Sigmoid colon (tissue), 7 donors: Measurements from ENCODE around the gene LGMN. TPM values are rescaled to one million over a fixed set of nuclear protein-coding genes. Genes with fewer than 3 reads are reported as not detected.

ENCODE experiments used
- DNase-seq: peaks from one replicate; pipeline ENCODE4 v3.0.0-alpha.2; 2019
- H3K27ac ChIP-seq, 4 donors: fragments of 200-600 bp; sonication (generic); one replicate each; pipeline ENCODE4 v1.5.1; 2016 to 2019; ENCODE audit warnings: mild to moderate bottlenecking in 1 of 4
- H3K27me3 ChIP-seq, 3 donors: fragments of 200-600 bp; sonication (generic); one replicate each; pipeline ENCODE4 v1.5.1; 2019; ENCODE audit warnings: mild to moderate bottlenecking in 1 of 3
- H3K36me3 ChIP-seq, 4 donors: fragments of 200-600 bp; sonication (generic); one replicate each; pipeline ENCODE4 v1.5.1; 2016 to 2019
- H3K4me1 ChIP-seq, 4 donors: fragments of 200-600 bp; sonication (generic); one replicate each; pipeline ENCODE4 v1.5.1; 2017 to 2019
- H3K4me3 ChIP-seq, 4 donors: fragments of 200-600 bp; sonication (generic); one replicate each; pipeline ENCODE4 v1.5.1; 2017 to 2019; ENCODE audit warnings: mild to moderate bottlenecking in 2 of 4, moderate library complexity in 1 of 4
- H3K9me3 ChIP-seq, 4 donors: fragments of 200-600 bp in 3 of 4; sonication (generic) in 3 of 4; one replicate each; pipeline versions ENCODE4 v1.5.1 to v1.6.1; 2013 to 2019
- CTCF ChIP-seq, 4 experiments: fragments of 450-650 bp in 3 of 4; fragments of 200-600 bp in 1 of 4; IDR thresholded peaks; one replicate each; pipeline ENCODE4 v1.5.1; 2016 to 2019; ENCODE audit warnings: antibody characterized with exemption in 4 of 4, mild to moderate bottlenecking in 3 of 4, moderate library complexity in 2 of 4
- EP300 ChIP-seq, 4 donors: sonication (generic); formaldehyde crosslinking; IDR thresholded peaks; one replicate each; pipeline ENCODE4 v1.6.1; 2017; ENCODE audit warnings: antibody characterized with exemption in 4 of 4
- POLR2A ChIP-seq, 2 donors: fragments of 450-650 bp; IDR thresholded peaks; one replicate each; pipeline ENCODE4 v1.6.1; 2016; ENCODE audit warnings: antibody characterized with exemption in 2 of 2, mild to moderate bottlenecking in 2 of 2, moderate library complexity in 2 of 2
- POLR2AphosphoS5 ChIP-seq, 4 donors: sonication (generic); formaldehyde crosslinking; IDR thresholded peaks; one replicate each; pipeline ENCODE4 v1.6.1; 2017; ENCODE audit warnings: antibody characterized with exemption in 4 of 4
- whole genome bisulfite sequencing, 2 donors: extraction: QIAGEN DNeasy Blood & Tissue Kit; methylation state at CpG; one replicate each; pipeline ENCODE4 v1.1.7; 2013; 5-methylcytosine and 5-hydroxymethylcytosine counted together
- intact Hi-C: fragments of 100-400 bp; cut with DNase I; formaldehyde crosslinking; loops from one replicate; pipeline ENCODE4 v1.15.1; 2023
- polyA plus RNA-seq, 3 donors: library from polyadenylated mRNA; stranded (reverse); fragments of 200-250 nt; gene quantifications; one replicate each; pipeline ENCODE4 v1.2.3, GENCODE V29; 2013
- total RNA-seq, 4 donors: library from RNA; depleted of rRNA; stranded (reverse); fragments of >200 nt; gene quantifications; one replicate each; pipeline ENCODE4 v1.1.0, GENCODE V29; 2016
- donor health status: healthy with polysubstance abuse.
- donor health status: Bipolar disorder and iron deficiency.
- donor health status: healthy.

Gene LGMN
- total and polyA plus RNA-seq, 7 donors = 35.4 to 361 (median 74.1) TPM

GRCh38 chr14:92709340-92710000, 39.0 kb downstream of the LGMN start:
- intact Hi-C loops = no loop called here
- Histone ChIP-seq H3K4me3 (no peak overlapping the region), H3K36me3 (peaks cover 24 to 88% (median 40%) of the 10 kb centered on the region in 4 donors), H3K9me3 (no peaks in the 10 kb centered on the region), H3K4me1 (no peaks in the 10 kb centered on the region), H3K27ac (no peak overlapping the region), H3K27me3 (no peaks in the 10 kb centered on the region)
- no peak for TF ChIP-seq POLR2AphosphoS5 (IDR thresholded peaks at IDR 0.05)
- no peak for TF ChIP-seq POLR2A (IDR thresholded peaks at IDR 0.05)
- TF ChIP-seq CTCF (IDR thresholded peaks at IDR 0.05) = no peak
- no peak for TF ChIP-seq EP300 (IDR thresholded peaks at IDR 0.05)
- DNase-seq = no peak
- 85 to 92% methylated on average over 13 of the region's 13 CpGs for WGBS, 2 donors

GRCh38 chr14:92706386-92706785, 42.0 kb downstream of the LGMN start:
- H3K4me1 ChIP-seq = no peaks in the 10 kb centered on the region
- intact Hi-C loops = no loop called here
- TF ChIP-seq POLR2AphosphoS5 (IDR thresholded peaks at IDR 0.05) (no peak), POLR2A (IDR thresholded peaks at IDR 0.05) (no peak), CTCF (IDR thresholded peaks at IDR 0.05) (no peak), EP300 (IDR thresholded peaks at IDR 0.05) (no peak)
- H3K27ac ChIP-seq = no peak overlapping the region
- peaks cover 26 to 81% (median 39%) of the 10 kb centered on the region in 4 donors for H3K36me3 ChIP-seq
- H3K9me3 ChIP-seq = no peaks in the 10 kb centered on the region
- 93 to 96% methylated on average over 15 of the region's 15 CpGs for WGBS, 2 donors
- no peak overlapping the region for H3K4me3 ChIP-seq
- H3K27me3 ChIP-seq = no peaks in the 10 kb centered on the region
- no peak for DNase-seq

GRCh38 chr14:92704821-92705220, 43.6 kb downstream of the LGMN start:
- Histone ChIP-seq H3K9me3 (no peaks in the 10 kb centered on the region), H3K4me1 (no peaks in the 10 kb centered on the region), H3K36me3 (peaks cover 12 to 65% (median 23%) of the 10 kb centered on the region in 4 donors), H3K27me3 (no peaks in the 10 kb centered on the region), H3K4me3 (no peak overlapping the region), H3K27ac (peak overlapping the region in 1 of 4 donors; percentile 2)
- intact Hi-C loops = no loop called here
- 91% methylated on average over 11 of the region's 11 CpGs for WGBS, 2 donors
- DNase-seq = no peak
- no peak for TF ChIP-seq POLR2AphosphoS5 (IDR thresholded peaks at IDR 0.05)
- no peak for TF ChIP-seq POLR2A (IDR thresholded peaks at IDR 0.05)
- TF ChIP-seq CTCF (IDR thresholded peaks at IDR 0.05) = no peak
- TF ChIP-seq EP300 (IDR thresholded peaks at IDR 0.05) = no peak

GRCh38 chr14:92704036-92704804, 44.2 kb downstream of the LGMN start:
- Histone ChIP-seq H3K36me3 (peaks cover 12 to 59% (median 18%) of the 10 kb centered on the region in 4 donors), H3K4me3 (no peak overlapping the region), H3K4me1 (no peaks in the 10 kb centered on the region), H3K27me3 (no peaks in the 10 kb centered on the region), H3K9me3 (no peaks in the 10 kb centered on the region), H3K27ac (peak overlapping the region in 1 of 4 donors; percentile 23)
- DNase-seq = no peak
- TF ChIP-seq CTCF (IDR thresholded peaks at IDR 0.05) = no peak
- no peak for TF ChIP-seq EP300 (IDR thresholded peaks at IDR 0.05)
- no peak for TF ChIP-seq POLR2A (IDR thresholded peaks at IDR 0.05)
- TF ChIP-seq POLR2AphosphoS5 (IDR thresholded peaks at IDR 0.05) = peak in 1 of 4 donors; percentile 12
- WGBS, 2 donors = 70 to 85% methylated on average over 23 of the region's 23 CpGs
- intact Hi-C loops = no loop called here
